ENCODE measurements around the gene MSRB2.
A peak's percentile ranks its signal among the peaks of the same experiment; 100 is the strongest.
"Not testable (repeated sequence)": the region's sequence is repeated elsewhere in the genome, so short reads cannot be mapped to it uniquely, and the experiment has no call there.

MSRB2 gene

DNA sequence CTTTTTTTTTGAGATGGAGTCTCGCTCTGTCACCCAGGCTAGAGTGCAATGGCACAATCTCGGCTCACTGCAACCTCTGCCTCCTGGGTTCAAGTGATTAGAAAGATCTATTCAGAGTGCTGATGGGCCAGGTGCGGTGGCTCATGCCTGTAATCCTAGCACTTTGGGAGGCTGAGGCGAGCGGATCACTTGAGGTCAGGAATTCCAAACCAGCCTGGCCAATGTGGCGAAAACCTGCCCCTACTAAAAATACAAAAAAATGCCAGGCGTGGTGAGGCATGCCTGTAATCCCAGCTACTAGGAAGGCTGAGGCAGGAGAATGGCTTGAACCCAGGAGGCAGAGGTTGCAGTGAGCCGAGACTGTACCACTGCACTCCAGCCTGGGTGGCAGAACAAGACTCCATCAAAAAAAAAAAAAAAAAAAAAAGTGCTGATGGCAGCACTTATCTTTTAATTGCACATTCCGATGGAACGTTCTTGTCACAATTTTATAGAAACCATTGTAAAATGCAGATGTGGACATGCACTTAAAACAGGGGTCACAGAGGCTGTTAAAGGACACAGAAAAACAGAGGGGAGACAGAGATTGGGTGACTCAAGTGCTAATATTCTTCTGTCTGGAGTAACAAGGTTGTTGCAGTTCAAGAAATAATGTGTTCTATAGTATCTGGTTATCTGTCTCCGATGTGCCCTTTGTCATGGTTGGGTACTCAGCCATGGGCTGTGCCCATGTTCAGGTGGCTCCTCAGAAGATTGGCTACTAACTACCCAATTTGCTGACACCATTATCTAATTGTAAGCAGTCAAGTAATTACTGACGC is 25.1 kb upstream of the MSRB2 start:
- DNase-seq (ENCODE audit: low read depth in 2 of 2): not testable (repeated sequence)

GRCh38 chr10:23070913-23071218 is 24.5 kb upstream of the MSRB2 start:
- DNase-seq (ENCODE audit: low read depth in 2 of 2): no peak

GRCh38 chr10:23072593-23072992 is 22.8 kb upstream of the MSRB2 start:
- DNase-seq (ENCODE audit: low read depth in 2 of 2): not testable (repeated sequence)

- DNase-seq (ENCODE audit: low read depth in 2 of 2): no peak
These were observed 21.9 kb upstream of the MSRB2 start for GRCh38 chr10:23073527-23073926.

GRCh38 chr10:23075672-23076071 is 19.7 kb upstream of the MSRB2 start:
- no peak for DNase-seq (ENCODE audit: low read depth in 2 of 2)

DNA sequence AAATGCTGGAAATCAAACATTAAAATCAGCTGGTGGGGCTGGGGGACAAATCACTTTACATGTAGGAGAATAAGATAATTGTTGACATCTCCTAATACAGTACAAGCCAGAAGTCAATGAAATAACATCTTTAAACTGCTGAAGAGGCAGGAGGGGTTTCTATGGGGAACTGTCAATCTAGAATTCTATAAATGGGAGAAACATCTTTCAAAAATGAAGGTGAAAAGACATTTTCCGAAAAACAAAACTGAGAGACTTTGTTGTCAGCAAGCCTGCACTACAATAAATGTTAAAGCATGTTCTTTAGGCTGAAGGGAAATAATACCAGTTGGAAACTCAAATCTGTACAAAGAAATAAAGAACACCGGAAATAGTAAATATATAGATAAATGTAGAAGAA is 17.3 kb upstream of the MSRB2 start:
- DNase-seq (ENCODE audit: low read depth in 2 of 2): no peak

DNA sequence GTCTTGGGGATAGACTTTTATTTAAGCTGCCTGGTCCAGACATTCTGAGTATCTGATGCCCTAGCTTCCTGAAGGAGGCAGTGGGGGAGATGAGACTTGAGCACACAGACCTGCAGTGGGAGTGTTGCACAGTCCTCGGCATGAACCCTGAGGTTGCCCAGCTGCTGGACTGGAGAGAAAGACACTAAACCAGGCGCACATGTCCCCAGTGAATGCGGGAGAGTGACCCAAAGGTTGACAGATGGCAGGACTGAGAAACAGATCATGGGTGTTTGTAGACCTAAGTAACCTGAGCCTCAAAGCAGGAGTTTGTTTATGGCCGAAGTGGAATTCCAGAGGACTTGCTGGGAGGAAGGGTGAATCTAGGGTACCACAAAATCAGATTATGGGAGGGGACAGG is 15.7 kb upstream of the MSRB2 start:
- no peak for DNase-seq (ENCODE audit: low read depth in 2 of 2)

DNA sequence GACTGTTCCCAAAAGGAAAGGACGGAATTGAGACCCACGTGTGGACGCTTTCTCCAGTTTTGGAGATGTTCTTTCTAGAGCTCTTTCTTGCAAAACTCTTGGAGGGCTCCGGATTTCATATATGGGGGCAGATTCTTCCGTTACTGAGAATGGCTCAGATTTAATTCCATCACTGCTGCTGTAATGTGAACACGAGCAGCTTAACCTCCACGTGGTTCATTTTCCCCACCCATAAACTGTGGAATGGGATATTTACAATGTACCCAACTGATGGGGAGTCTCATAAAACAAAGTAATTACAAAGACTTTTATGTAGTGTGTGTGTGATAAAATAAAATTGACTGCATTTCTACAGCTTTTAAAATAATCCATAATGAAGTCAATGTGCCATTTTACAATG is 15.1 kb upstream of the MSRB2 start:
- DNase-seq (ENCODE audit: low read depth in 2 of 2): no peak

DNA sequence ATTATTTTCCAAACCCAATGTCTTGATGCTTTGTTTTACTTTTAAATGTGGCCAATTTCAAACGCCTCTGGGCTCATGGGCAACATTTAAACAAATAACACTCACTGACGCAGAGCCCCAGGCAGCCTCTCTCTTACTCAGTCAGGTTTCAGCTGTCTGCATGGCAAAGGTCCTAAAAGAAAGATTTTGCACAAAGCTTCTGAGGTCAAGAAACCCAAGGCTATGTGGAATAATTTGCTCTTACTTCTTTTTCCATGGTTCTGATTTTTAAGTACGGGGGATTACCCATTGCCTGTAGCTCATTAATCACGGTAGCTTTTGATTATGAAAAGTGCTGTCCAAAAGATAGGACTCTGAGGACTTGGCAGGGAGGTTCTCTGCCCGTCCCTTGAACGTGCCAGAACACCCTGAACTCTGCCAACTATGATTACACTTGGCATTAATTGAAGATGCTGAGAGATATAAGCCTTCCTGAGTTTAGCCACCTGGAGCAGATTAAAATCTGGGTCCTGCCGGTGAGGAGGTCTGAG is 14.1 kb upstream of the MSRB2 start:
- no peak for DNase-seq (ENCODE audit: low read depth in 2 of 2)

DNA sequence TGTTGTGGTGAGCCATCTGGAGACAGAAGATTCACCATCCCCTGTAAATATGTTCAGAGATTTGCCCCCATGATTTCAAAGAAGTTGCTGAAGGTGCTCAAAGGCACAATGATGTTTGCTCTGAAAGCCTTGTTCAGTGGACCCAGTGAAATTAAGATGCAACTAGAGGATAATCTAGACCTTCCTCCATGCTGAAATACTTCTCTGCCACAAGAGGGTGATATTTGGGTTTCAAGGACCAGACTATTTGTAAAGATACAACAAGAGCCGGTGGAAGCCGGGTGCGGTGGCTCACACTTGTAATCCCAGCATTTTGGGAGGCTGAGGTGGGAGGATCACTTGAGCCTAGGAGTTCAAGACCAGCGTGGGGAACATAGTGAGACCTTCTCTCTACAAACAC is 13.5 kb upstream of the MSRB2 start:
- no peak for DNase-seq (ENCODE audit: low read depth in 2 of 2)

- DNase-seq (ENCODE audit: low read depth in 2 of 2): no peak
These were observed 6.8 kb upstream of the MSRB2 start for GRCh38 chr10:23088609-23089008.

GRCh38 chr10:23094786-23095403 is 484 bp upstream of the MSRB2 start:
- DNase-seq (ENCODE audit: low read depth in 2 of 2): no peak

GRCh38 chr10:23095966-23096801 is 805 bp downstream of the MSRB2 start:
- peak in 1 of 2 donors; percentile 1 for DNase-seq (ENCODE audit: low read depth in 2 of 2)

DNA sequence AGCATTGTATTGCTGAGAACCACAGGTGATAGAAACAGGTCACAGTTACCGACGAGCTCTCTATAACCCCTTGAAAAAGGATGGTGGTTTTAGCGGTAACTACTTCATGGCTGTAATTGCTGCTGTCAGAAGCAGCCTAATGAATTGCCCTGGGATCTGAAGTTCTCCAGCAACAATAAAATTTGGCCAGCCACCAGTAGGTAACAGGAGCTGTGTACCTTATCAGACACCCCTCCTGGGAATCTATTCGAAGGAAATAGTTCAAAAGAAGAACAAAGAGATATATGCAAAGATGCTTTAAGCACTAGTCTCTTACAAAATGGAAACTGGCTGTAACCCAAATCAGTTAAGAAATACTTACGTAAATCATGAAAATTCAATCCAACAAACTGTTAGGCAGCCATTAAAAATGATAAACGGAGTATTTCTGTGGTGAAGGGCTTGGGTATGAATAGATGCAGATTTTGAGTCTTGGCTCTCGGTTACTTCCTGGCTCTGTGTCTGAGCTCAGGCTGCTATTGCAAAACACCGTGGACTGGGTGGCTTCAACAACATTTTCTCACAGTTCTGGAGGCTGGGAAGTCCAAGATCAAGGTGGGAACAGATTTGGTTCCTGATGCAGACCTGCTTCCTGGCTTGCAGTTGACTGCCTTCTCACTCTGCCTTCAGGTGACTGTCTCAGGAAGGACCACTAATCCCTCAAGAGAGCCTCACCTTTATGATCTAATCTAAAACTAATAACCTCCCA is 1.6 kb downstream of the MSRB2 start:
- no peak for DNase-seq (ENCODE audit: low read depth in 2 of 2)

- DNase-seq (ENCODE audit: low read depth in 2 of 2): no peak
These were observed 3.7 kb downstream of the MSRB2 start for GRCh38 chr10:23099079-23099478.

- DNase-seq (ENCODE audit: low read depth in 2 of 2): no peak
These were observed 4.4 kb downstream of the MSRB2 start for GRCh38 chr10:23099816-23100215.

DNA sequence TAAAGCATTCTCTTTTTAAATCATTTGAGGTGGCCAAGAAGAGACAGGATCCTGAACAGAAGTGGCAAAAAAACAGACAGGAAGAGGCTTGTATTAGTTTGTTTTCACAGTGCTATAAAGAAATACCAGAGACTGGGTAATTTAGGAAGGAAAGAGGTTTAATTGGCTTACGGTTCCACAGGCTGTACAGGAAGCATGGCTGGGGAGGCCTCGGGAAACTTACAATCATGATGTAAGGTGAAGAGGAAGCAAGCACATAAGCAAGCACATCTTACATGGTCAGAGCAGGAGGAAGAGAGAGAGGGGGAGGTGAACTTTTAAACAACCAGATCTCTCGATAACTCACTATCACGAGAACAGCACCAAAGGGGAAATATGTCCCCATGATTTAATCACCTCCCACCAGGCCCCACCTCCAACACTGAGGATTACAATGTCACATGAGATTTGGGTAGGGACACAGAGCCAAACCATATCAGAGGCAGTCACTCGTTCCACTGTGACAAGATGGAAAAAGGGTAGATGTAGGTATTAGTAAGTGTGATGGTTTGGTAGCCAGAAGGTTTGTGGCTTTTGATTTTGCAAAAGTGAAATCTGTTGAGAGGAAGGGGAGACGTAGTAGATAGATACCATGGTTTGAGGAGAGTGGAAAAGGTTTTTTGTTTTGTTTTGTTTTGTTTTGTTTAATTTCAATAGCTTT is 5.1 kb downstream of the MSRB2 start:
- no peak for DNase-seq (ENCODE audit: low read depth in 2 of 2)

DNA sequence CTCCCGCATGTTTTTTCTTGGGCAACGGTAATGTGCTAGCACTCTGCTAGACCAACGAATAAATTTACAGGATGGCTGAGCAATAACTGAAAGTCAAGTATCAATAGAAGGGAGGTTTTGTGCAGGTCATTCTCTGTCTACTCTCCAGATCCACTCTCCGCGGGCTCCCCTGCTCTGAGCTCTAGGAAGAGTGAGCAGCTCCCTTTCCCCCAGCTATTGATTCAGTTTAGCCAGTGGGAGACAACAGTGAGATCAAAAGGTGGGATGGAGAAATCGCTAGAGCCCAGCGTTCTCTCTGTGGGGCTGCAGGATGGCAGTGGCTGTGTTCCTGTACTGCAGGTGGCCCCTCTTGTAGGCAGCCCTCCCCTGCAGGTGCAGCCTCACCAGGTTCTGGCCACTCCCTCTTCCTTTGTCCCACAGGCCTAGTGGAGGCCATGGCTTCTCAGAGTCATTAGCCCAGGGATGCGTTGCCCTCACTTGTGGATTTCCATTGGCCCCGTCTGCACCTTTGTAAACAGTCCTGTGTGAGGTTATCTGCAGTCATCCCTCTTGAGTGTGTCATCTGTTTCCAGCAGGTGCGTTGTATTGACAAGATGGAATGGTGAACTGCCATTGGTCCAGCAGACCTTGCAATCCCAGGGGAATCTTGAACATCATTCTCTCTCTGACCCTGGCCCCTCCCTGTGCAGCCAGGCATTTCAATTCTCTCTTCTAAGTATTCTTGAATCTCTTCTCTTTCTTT is 11.1 kb downstream of the MSRB2 start:
- DNase-seq (ENCODE audit: low read depth in 2 of 2): no peak

DNA sequence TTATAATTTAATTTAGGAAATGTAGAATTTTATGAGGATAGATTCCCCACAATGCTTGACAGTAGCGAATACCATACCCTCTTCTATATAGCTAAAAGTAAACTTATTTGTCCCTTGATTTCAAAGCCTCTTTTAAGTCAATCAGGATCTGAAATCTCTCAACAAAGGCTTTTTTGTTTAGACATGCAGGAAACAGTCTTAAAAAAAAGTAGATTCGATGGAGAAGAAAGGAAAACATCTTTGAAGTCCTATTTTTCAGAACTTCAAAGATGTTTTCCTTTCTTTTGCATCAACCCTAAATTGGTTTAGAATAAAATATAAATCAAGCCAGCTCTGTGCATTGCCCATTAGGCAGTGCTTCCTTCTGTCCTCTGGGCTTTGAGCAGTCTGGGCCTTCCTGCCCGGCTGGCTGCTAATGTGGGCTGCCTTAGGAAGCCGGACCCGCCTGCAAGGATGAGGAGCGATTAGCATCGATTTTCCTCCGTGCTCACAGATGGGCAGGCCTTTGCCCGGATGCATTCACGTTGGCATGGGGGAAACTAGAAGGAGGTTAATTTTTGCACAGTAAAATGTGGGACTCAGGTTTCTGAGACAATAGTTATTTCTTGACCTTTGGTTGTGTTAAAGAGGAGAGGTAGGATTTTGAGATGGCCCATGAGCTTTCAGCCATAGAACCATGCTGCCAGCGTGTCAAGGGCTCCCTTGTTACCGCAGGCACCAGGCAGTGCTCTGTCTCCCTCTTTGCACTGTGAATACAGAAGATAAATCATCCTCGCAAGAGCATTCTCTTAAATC is 15.5 kb downstream of the MSRB2 start:
- no peak for DNase-seq (ENCODE audit: low read depth in 2 of 2)

Measured in stimulated activated CD8-positive, alpha-beta memory T cell treated with anti-CD3 and anti-CD28 coated beads, Interleukin-15, amount 100 ng/mL, for 4 hours (primary cell).